Hematopoietic multipotent progenitor cell treated with erythropoietin and hydrocortisone succinate and interleukin-3 and kit ligand, for 15 days (in vitro differentiated cells): ENCODE data around the gene ABHD11.
"Not testable (repeated sequence)": the region's sequence is repeated elsewhere in the genome, so short reads cannot be mapped to it uniquely, and the experiment has no call there.

Experiments
- DNase-seq: peaks from one replicate; pipeline ENCODE4 v3.0.0-alpha.2; 2015; ENCODE audit warnings: low spot score

The ABHD11 gene

DNA sequence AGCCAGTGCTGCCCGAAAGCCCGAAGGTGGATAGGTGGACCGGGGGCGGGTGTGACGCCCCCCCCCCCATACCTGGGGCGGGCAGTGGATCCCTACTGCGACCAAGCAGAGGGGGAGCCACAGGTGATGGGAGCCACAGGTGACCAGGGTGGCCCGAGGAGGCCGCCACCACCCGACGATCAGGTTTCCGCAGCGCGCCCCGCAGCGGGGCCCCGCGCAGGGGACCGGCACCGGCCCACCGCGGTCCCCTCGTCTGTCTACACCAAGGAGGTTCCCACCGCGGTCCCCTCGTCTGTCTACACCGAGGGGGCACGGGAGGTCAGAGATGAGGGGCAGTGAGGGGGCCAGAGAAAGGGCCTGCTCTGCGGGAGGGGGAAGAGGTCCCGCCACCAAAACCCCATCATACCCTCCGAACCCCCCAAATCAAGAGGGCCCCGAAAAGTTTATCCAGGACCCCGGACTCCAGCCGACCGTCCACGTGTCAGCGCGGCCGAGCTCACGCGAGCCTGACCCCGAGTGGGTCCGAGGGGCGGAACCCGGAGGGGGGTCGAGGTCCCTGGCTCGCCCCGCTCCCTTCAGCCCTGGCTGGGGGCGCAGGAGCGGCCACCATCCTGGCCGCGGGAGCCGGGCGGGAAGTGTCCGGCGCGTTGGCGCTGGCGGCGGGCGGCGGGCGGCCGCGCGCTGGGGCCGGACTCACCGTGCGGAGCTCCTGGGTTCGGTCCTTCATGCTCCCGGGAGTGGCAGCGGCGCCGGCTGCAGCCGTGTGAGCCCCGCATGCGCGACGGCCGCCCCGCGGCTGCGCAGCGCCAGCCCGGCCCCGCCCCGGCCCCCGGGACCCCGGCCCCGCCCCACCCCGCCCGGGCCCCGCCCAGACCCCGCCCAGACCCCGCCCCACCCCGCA, 19.4 kb downstream of the ABHD11 start, which contains the start of gene STX1A:
TSS of gene STX1A (minus strand) at position 765 of the 901 bp plus-strand sequence. CDS start at position 727, 38 bp downstream.
- DNase-seq = no peak

DNA sequence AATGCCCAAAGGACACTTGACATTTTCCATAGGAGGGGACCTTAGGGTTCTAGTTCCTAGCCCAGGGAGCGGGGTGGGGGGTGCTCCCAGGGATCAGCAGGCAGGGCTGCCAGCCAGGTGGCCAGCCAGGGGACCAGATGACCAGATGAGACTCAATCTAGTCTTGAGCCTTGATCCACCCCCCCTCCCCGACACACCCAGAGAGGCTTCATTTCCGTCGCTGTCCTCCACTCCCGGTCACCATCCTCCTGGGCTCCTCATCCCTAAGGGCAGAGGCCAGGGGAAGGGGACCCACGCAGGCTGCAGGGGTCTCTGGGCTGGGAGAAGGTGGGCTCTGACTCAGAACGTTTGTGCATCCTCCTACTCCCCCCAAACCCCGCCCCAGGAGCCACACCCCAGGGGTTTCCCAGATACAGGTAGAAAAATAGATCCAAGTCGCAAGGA, 20.1 kb downstream of the ABHD11 start:
- no peak for DNase-seq

- no peak for DNase-seq
Observed at GRCh38 chr7:73717991-73718405, 20.6 kb downstream of the ABHD11 start.

DNA sequence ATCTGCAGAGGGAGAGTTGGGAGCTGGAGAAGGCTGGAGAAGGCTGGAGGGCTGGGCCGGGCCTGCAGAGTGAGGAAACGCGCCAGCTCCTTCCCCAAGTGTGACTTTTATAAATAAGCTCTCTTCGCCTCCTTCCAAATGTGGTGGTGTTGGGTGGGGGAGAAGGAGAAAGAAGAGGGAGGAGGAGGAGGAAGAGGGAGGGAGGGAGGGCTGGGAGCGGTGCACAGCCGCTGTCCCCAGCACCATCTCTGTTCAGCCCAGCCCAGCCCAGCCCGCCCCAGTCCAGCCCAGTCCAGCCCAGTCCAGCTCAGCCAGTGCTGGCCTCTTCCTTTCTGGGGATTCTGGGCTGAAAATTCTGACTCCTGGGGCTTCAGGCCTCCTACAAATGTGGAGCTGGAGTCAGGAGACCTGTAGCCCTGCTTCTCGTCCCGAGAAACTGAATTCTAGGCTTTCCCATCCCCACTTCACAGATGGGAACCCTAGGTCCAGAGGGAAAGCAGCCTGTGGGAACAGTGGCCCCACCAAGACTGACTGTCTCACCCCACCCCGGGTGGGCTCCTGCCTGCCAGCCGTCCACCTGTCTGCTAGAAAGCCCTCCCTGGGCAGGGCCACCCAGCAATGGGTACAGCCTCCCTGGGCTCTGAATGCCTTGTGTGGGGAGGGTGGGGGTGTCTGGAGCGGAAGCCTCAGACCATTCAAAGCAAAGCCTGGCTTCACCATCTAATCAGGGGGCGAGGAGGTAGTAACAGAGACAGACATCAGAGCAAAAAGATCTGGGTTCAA, 21.4 kb downstream of the ABHD11 start:
- no peak for DNase-seq

DNA sequence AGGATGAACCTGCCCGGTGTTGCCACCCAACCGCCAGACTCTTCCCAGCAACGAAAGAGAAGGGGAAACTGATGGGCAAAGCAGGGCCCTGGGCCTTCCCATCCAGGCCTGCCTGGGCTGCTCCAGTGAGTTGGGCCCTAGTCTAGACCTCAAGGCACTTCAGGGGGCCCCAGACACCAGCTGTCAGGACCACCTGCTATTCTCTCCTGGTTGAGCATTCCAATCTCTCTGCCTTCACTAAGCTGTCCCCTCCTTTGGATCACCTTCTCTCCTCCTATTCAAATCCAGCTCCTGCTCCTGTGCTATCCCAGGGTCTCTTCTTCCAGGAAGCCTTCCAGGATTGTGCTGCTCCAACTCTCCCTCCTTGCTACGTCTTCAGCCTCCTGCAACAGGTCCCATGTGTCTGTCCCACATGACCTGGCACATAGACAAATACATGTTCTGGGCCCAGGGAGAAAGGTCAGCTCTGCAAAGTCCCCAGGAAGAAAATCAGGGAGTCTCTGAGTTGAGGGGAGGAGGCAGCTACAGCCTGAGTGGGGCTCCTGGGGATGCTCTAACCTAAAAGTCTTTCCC, 22.2 kb downstream of the ABHD11 start:
- no peak for DNase-seq

GRCh38 chr7:73715648-73716317, 22.8 kb downstream of the ABHD11 start:
- no peak for DNase-seq

DNA sequence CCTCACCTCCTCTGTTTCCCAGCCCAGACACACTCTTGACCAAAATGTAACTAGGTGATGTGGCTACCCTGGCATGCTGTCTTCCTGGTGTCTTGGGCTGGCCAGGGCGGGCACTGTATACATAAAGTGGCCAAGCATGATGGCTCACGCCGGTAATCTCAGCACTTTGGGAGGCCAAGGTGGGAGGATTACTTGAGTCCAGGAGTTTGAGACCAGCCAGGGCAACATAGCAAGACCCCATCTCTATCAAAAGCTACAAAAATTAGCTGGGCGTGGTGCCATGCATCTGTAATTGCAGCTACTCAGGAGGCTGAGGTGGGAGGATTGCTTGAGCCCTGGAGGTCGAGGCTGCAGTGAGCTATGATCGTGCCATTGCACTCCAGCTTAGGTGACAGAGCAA, 25.3 kb downstream of the ABHD11 start:
- DNase-seq = not testable (repeated sequence)

- DNase-seq = no peak
Observed at GRCh38 chr7:73712773-73713172, 25.8 kb downstream of the ABHD11 start.

DNA sequence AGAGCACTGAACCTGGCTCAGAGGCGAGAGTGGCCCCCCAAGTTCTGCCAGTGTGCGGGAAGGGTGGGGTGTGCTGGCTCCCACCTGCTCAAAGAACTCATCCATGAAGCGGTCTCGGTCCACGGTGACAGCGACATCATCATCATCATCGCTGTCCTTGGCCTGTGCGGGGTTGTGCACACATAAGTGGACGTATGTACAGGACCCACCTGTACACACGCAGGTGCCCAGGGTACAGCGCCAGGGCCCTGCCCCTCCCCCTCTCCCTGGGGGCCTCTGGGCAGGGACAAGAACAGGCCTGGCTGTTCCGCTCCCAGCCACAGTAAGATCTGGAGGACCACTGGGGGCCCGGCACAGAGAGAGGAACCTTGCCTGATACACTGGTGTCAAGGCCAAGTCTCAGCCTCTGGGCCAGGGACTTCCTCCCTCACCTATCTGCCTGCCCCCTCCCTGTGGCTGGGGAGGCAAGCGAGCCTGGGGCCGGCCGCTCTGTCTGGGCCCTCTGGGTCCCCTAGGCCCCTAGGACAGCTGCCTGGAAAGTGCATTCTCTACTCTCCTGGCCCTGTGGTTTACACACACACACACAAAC, 29.5 kb downstream of the ABHD11 start:
- DNase-seq = no peak

- DNase-seq = no peak
Observed at GRCh38 chr7:73707045-73707631, 31.5 kb downstream of the ABHD11 start.

GRCh38 chr7:73706126-73707044, 32.2 kb downstream of the ABHD11 start:
- no peak for DNase-seq

DNA sequence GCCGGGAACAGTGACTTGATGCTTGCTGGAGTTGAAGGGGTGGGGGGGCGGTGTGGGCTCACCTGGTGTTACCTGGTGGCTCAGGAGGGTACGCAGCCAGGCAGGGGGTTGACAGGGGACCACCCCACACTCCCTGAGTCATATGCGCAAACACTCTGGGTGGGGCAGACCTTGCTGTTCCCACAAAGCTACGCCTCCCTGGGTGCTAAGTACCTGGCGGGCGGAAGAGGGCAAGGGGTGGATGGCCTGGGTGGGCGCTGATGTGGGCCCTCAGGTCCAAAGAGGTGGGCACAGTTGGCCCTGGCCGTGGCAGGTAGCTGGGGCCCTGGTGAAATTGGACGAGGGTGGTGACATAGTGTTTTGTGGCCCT, 33.1 kb downstream of the ABHD11 start:
- no peak for DNase-seq

GRCh38 chr7:73704640-73705550, 33.7 kb downstream of the ABHD11 start:
- DNase-seq = no peak

DNA sequence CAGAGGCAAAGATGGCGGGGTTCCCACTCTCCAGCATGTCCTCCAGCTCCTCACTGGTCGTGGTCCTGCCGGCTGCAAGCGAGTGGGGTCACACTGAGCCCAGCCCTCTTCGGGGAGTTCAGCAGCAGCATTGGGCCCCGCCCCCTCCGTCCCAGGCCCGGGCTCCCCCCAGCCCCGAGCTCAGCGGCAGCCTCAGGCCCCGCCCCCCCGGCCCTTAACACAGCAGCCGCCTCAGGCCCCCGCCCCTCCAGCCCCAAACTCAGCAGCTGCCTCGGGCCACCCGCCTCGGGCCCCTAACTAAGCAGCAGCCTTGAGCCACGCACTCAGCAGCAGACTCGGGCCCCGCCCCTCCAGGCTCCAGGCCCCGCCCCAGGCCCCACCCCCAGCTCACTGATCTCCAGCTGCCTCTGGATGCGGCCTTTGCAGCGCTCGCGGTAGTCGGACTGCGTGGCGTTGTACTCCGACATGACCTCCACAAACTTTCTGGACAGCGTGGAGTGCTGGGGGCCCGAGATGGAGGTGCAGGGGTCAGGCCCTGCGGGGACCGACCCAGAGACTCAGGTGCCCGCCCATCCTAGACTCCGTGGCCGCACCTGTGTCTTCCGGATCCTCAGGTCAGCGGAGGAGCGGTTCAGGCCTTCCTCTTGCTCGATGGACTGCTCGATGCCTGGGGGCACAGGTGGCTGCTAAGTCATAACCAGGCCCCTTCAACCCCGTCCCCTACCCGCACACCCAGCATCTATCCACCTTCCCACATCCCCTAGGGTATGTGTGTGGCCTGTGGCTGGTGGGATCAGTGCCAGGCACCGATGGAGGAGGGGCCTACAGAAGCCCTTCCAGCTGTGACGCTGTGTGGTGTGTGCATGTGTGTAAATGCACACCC, 34.6 kb downstream of the ABHD11 start:
- DNase-seq = peak; percentile 64

DNA sequence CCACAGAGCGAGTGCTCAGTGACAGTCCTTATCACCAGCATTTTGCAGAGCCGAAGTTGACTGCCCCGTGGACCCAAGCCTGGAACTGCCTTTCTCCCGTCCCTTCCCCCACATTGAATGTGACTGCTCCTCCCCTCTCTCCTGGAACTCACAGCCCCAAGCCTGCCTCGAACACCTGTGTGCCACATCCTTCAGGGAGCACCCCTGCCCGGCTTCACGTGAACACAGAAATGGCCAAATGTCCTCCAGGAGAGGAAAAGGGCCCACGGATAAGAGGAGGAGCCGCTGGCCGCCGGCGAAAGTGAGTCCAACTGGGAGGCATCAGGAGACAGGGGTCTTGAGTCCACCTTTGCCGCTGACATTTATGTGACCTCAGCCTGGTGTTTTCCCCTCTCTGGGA, 35.4 kb downstream of the ABHD11 start:
- no peak for DNase-seq

DNA sequence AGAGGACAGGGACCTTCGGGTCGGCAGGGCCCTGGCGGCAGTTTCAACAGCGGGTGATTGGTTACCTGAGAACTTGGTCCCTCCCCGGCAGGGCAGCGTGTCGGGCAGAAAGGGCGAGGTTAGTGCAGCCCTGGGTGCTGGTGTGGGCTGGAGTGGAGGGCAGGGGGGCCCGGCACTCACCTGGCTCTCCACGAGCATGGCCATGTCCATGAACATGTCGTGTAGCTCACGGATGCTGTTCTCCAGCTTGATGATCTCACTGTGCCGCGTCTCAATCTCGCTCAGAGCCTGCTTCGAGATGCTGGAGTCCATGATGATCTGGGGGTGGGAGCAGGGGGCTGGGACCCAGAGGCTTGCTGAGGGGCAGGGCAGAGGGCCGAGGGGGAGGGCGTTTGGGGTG, 35.9 kb downstream of the ABHD11 start:
- no peak for DNase-seq

DNA sequence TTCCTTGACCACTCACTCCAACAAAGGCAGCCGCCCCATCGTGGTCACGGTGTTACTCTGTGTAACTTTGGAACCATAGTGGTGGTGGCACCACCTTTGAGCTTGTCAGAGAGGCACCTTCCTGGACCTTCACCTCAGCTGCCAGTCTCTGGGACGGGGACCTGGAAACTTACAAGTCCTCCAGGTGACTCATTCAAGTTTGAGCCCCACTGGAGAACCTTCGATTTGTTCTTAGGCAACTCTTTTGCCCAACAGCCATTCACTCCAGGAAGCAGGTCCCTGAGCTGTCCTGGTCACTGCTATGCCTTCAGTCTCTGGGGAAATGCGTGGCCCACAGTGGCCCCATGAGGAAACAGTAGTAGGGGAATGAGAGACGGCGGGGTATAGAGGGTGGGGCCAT, 36.4 kb downstream of the ABHD11 start:
- no peak for DNase-seq

DNA sequence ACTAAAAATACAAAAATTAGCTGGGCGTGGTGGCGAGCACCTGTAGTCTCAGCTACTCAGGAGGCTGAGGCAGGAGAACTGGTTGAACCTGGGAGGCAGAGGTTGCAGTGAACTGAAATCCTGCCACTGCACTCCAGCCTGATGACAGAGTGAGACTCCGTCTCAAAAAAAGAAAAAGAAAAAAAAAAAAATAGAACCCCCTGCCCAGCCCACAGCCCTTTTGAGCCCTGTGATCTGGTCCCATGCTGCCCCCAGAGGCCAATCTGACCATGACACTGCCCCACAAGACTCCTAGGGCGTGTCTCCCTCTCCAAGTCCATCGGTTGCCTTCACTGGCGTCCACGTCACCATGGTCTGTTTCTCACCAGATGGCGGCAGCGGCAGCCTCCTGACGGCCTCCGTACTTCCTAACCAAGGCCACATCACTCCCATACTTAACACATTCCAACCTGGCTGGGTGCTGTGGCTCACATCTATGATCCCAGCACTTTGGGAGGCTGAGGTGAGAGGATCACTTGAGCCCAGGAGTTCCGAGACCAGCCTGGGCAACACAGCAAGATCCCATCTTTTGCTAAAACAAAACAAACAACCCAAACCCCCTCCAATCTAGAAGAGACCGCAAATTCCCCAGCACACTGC, 37.1 kb downstream of the ABHD11 start:
- DNase-seq = peak; percentile 45
